Activated naive CD4-positive, alpha-beta T cell treated with anti-CD3 and anti-CD28 coated beads, Interleukin-2, amount 50 U/mL, for 72 hours (primary cell): ENCODE data around the gene UQCRC2. TPM values are rescaled to one million over a fixed set of nuclear protein-coding genes. Genes with fewer than 3 reads are reported as not detected.
"Not testable (repeated sequence)": the region's sequence is repeated elsewhere in the genome, so short reads cannot be mapped to it uniquely, and the experiment has no call there.

Source experiments
- ATAC-seq, 2 donors: fragments of 150-1000 bp; cut with Tn5 transposase; 2 replicates each; pipeline ENCODE4 v1.10.0; 2021; ENCODE audit warnings: mild to moderate bottlenecking in 2 of 2, moderate library complexity in 2 of 2
- DNase-seq, 2 donors: peaks; one replicate each; pipeline ENCODE4 v3.0.0; 2021 to 2022; ENCODE audit warnings: low spot score in 2 of 2
- H3K27ac Mint-ChIP-seq, 2 donors: one replicate each; pipeline ENCODE4 v1.8.0; 2022; ENCODE audit warnings: mild to moderate bottlenecking in 2 of 2, mixed read lengths in 2 of 2
- H3K36me3 Mint-ChIP-seq, 2 donors: one replicate each; pipeline ENCODE4 v1.8.0; 2022; ENCODE audit warnings: mixed read lengths in 2 of 2
- H3K9me3 Mint-ChIP-seq, 2 donors: one replicate each; pipeline ENCODE4 v1.8.0; 2022; ENCODE audit warnings: mixed read lengths in 2 of 2
- total RNA-seq, 2 donors: library from RNA; stranded (reverse); gene quantifications; one replicate each; pipeline ENCODE4 v1.2.3, GENCODE V29; 2022

Gene UQCRC2
- 100 to 1,000 TPM; 327 to 329 TPM for total RNA-seq

DNA sequence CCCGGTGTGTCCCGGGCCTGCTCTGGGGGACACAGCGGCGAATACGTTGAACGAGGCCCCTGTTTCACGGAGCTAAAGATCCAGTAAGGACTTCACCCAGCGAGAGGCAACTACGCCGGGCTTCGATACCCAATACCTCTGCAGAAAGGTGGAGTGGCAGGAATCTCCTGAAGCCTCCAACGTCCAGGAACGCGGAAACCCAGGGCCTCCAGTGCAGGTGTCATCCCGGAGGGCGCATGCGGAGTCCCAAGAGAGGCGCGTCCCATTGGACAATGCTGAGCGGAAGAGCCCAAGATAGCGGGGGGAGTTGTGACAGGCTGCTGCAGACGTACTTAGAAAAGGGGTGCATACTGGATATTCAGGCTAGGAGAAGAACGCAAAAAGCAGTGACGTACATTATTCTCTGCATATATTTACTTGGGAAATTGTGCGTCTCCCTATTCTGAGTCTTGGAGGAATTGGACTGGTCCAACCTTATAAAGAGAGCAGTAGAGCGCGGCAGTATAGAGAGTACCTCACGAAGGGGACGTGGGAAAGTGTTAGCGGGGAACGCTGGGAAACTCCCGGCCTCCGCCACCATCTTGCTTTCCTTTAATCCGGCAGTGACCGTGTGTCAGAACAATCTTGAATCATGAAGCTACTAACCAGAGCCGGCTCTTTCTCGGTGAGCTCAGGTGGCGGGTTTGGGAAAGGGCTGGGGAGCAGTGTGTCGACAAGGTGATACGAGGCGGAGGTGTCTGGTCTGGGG lies at the start of gene UQCRC2:
UQCRC2 (plus strand) TSS at position 569 of the 748 bp plus-strand sequence; CDS start at position 632, 63 bp downstream.
- Mint-ChIP-seq H3K9me3 (no peaks in the 10 kb centered on the region), H3K36me3 (peaks cover 18 to 20% of the 10 kb centered on the region in 2 donors), H3K27ac (peak within 1 kb of the TSS; percentile 98 to 99)
- ATAC-seq (peak; percentile 92 to 95), DNase-seq (peak; percentile 83 to 90)

DNA sequence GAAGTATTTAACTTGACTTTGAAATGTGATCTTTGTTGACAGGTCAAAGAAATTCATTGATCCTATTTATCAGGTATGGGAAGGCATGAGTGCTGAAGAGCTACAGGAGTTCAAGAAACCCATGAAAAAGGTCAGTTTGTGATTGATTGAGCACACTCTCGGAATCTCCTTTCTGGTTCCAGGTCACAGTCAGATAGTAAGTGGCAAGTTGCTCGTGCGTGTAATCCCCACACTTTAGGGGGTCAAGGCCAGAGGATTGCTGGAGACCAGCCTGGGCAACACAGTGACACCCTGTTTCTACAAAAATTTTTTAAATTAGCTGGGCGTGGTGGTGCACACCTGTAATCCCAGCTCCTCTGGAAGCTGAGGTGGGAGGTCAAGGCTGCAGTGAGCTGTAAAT lies 20.5 kb upstream of the UQCRC2 start:
- H3K27ac Mint-ChIP-seq, ATAC-seq: not testable (repeated sequence)

DNA sequence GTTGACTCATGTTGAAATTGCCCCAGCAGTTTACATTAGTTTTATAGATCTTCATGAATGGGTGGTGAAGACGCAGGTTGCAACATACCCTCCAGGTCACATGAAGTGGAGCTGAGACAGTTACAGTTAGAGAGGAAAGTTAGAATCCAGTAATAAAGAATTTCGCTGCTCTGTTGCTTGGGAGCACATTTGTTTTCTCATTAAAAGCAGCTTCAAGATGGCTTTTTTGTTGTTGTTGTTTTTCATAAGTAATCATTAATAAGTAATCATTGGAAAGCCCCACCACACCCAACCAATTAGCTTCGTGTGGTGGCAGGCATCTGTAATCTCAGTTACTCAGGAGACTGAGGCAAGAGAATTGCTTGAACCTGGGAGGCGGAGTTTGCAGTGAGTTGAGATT lies 19.8 kb upstream of the UQCRC2 start:
- H3K9me3 Mint-ChIP-seq, H3K27ac Mint-ChIP-seq, ATAC-seq, DNase-seq, H3K36me3 Mint-ChIP-seq: not testable (repeated sequence)

More for the DNA sequence above, 20.5 kb upstream of the UQCRC2 start:
- not testable (repeated sequence) for DNase-seq, H3K9me3 Mint-ChIP-seq, H3K36me3 Mint-ChIP-seq

- H3K27ac Mint-ChIP-seq, H3K36me3 Mint-ChIP-seq, ATAC-seq, H3K9me3 Mint-ChIP-seq, DNase-seq: not testable (repeated sequence)
These were observed 19.4 kb upstream of the UQCRC2 start for GRCh38 chr16:21933790-21934189.

- H3K27ac Mint-ChIP-seq, H3K9me3 Mint-ChIP-seq, DNase-seq, H3K36me3 Mint-ChIP-seq, ATAC-seq: not testable (repeated sequence)
These were observed 16.9 kb upstream of the UQCRC2 start for GRCh38 chr16:21936216-21936615.

- Mint-ChIP-seq H3K27ac (peak overlapping the region in 1 of 2 donors; percentile 3), H3K36me3 (no peaks in the 10 kb centered on the region), H3K9me3 (no peaks in the 10 kb centered on the region)
- ATAC-seq (no peak), DNase-seq (no peak)
These were observed 15.8 kb upstream of the UQCRC2 start for GRCh38 chr16:21937336-21937829.

DNA sequence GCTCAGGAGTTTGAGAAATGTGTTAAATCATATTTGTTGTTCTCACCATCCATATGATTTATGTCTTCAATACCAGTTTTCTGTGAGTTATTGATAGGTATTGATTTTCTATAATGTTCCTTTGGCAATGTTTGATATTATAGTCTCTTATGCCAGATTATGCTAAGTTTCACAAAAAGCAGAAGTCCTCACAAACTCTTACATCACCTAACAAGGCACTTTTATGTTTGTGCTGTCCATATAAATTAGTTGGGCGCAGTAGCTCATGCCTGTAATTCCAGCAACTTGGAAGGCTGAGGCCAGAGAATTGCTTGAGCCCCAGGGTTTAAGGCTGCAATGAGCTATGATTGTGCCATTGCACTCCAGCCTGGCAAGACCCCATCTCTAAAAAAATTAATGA lies 12.6 kb upstream of the UQCRC2 start:
- DNase-seq (no peak), ATAC-seq (no peak)
- H3K27ac Mint-ChIP-seq: no peak overlapping the region
- no peaks in the 10 kb centered on the region for H3K9me3 Mint-ChIP-seq
- H3K36me3 Mint-ChIP-seq: no peaks in the 10 kb centered on the region

- DNase-seq: no peak
- H3K9me3 Mint-ChIP-seq: no peaks in the 10 kb centered on the region
- no peaks in the 10 kb centered on the region for H3K36me3 Mint-ChIP-seq
- H3K27ac Mint-ChIP-seq: no peak overlapping the region
- ATAC-seq: no peak
These were observed 9.6 kb upstream of the UQCRC2 start for GRCh38 chr16:21943571-21943970.

DNA sequence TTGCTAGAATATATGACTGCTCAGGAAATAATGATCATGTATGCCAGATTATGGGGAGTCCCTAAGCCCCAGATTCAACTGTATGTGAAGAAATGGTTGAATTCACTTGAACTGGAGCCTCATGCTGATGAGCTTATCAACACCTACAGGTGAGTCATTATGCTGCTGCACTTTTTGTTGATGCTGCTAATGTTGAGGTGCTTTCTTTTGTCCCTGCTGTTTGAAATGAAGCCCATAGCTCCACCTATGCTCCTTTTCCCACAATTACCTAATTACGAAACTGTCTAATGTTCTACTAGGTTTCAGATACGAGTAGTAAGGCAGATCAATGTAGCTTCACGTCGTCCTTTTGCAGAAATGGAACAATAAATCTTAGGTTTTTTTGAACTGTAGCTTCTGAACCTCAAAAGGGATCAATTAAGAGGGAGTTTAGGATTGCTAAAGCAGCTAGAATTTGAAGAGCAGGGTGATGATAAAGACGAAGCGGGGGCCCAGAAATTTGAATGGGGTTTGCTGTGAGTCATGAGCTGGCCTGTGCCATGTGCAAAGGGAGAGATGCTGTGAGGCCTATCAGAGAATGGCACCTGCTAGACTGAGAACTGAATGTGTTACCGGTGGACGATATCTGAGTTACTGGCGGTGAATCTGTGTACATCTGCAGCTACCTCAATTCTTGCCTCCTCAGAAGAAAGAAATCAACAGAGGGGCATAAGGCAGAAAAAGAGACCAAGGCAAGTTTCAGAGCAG lies 6.1 kb upstream of the UQCRC2 start:
- Mint-ChIP-seq H3K9me3 (no peaks in the 10 kb centered on the region), H3K36me3 (no peaks in the 10 kb centered on the region), H3K27ac (peak overlapping the region in 1 of 2 donors; percentile 6)
- ATAC-seq: peak; percentile 66 to 67
- no peak for DNase-seq

- ATAC-seq (no peak), DNase-seq (no peak)
- H3K36me3 Mint-ChIP-seq: peaks cover 6 to 13% of the 10 kb centered on the region in 2 donors
- H3K9me3 Mint-ChIP-seq: no peaks in the 10 kb centered on the region
- peak overlapping the region in 1 of 2 donors; percentile 39 for H3K27ac Mint-ChIP-seq
These were observed 3.4 kb upstream of the UQCRC2 start for GRCh38 chr16:21949713-21950260.

GRCh38 chr16:21950782-21951521 lies 2.2 kb upstream of the UQCRC2 start:
- DNase-seq (no peak), ATAC-seq (no peak)
- H3K9me3 Mint-ChIP-seq: no peaks in the 10 kb centered on the region
- peaks cover 13% of the 10 kb centered on the region in 2 donors for H3K36me3 Mint-ChIP-seq
- H3K27ac Mint-ChIP-seq: peak overlapping the region in 1 of 2 donors; percentile 12

DNA sequence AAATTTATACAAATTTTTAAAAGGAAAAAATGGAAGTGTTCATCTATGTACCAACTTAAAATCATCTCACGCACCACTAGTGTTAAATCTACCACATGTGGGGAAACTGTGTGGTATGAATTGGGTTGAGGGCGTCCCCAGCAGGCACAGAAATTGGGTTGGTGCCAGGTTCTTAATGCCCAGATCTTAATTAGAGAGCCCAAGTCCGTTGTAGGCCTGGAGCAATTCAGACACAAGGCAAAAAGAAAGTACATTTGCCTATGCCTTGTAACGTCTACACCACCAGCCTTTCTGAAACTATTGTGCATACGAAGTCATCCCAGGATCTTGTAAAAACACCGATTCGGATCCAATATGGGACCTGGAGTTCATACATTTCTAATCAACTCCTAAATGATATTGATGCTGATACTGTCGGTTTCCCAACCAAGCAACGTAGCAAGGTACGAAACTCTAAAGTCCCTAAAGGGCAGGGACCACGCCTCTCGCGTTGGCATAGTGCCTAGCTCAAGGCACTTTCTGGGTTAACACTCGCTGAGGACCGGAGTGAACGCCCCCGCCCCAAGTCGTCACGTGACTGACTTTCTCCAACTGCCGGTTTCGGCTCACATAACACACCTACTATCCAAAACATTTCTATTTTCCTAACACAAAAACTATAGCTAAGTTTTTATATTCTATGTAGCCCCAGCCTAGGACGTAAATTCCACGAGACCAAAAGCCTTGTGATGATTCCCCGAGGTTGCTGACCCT lies 945 bp upstream of the UQCRC2 start:
- Mint-ChIP-seq H3K36me3 (peaks cover 13 to 14% of the 10 kb centered on the region in 2 donors), H3K27ac (peak overlapping the region; percentile 98 to 99), H3K9me3 (no peaks in the 10 kb centered on the region)
- DNase-seq (peak; percentile 66 to 83), ATAC-seq (peak; percentile 65 to 66)

GRCh38 chr16:21953541-21953902 lies 361 bp downstream of the UQCRC2 start:
- DNase-seq (no peak), ATAC-seq (no peak)
- Mint-ChIP-seq H3K9me3 (no peaks in the 10 kb centered on the region), H3K27ac (peak overlapping the region; percentile 98 to 99), H3K36me3 (peaks cover 19 to 21% of the 10 kb centered on the region in 2 donors)

- H3K36me3 Mint-ChIP-seq: peaks cover 26 to 33% of the 10 kb centered on the region in 2 donors
- DNase-seq (no peak), ATAC-seq (no peak)
- no peaks in the 10 kb centered on the region for H3K9me3 Mint-ChIP-seq
- peak overlapping the region in 1 of 2 donors; percentile 31 for H3K27ac Mint-ChIP-seq
These were observed 4.7 kb downstream of the UQCRC2 start for GRCh38 chr16:21957714-21958346.

DNA sequence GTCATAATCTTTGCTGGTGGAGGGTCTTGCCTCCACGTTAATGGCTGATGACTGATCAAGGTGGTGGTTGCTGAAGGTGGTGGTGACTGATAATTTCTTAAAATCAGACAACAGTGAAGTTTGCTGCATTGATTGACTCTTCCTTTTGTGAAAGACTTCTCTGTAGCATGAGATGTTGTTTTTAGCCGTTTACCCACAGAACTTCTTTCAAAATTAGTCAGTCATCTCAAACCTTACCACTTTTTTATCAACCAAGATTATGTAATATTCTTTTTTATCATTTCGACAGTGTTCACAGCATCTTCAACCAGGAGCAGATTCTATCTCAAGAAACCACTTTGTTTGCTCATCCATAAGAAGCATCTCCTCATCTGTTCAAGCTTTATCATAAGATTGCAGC lies 5.9 kb downstream of the UQCRC2 start:
- H3K9me3 Mint-ChIP-seq: no peaks in the 10 kb centered on the region
- H3K36me3 Mint-ChIP-seq: peaks cover 19 to 22% of the 10 kb centered on the region in 2 donors
- no peak for DNase-seq
- H3K27ac Mint-ChIP-seq: no peak overlapping the region
- ATAC-seq: peak; percentile 18 to 63
